Renal pelvis (tissue), 4 donors: ENCODE measurements around the gene ABHD12. TPM values are rescaled to one million over a fixed set of nuclear protein-coding genes. Genes with fewer than 3 reads are reported as not detected.

Experiments
- DNase-seq: peaks from one replicate; pipeline ENCODE4 v3.0.0-alpha.2; 2013
- polyA plus RNA-seq, 3 donors: library from polyadenylated mRNA; unstranded; fragments of 120-200 nt; gene quantifications; one replicate each; pipeline ENCODE4 v1.2.1, GENCODE V29; 2013; ENCODE audit not compliant: insufficient read length in 3 of 3

ABHD12 gene
- polyA plus RNA-seq, 3 donors, result 43.2 to 54.4 (median 45.2) TPM

DNA sequence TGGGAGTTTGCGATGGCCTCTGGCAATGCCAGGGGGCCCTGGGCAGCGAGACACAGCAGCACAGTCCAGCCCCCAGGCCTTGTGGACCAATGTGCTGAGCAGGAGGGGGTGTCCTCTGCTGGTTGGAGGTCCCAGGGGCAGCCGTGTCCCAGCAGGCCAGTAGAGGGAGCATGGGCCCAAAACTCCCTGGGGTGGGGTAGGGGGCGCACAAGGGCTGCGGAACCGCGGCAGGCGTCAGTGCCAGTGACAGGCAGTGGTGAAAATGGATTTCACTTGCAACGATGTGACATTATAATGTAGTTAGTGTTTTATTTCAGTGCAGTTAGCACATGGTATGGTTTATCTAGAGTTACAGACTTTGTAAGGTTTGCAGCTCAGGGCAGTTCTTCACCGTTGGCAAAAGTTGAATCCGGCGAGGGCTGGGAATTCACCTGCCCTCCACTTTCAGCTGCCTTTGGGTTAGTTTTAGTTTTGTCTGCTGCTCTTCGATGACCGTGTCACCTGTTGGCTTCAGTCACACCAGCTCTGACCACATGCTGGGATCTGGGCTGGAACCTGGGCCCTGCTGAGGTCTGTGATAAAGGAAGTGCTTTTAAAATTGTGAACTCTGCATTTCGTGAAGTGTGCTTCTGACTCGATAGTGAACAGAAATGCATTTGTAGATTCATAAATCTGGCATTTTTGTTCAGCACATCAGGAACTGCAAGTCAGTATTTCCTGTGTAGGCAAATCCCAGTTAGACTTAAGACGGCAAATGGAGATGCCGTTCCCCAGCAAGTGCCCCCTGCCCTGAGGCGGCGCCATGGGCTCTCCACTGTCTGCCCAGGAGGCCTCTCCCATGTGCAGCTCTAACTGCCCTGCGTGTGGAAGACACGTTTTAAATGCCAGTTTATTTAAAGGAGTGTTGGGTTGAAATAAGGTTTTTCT lies 95.9 kb downstream of the ABHD12 start:
- DNase-seq, result peak; percentile 41

DNA sequence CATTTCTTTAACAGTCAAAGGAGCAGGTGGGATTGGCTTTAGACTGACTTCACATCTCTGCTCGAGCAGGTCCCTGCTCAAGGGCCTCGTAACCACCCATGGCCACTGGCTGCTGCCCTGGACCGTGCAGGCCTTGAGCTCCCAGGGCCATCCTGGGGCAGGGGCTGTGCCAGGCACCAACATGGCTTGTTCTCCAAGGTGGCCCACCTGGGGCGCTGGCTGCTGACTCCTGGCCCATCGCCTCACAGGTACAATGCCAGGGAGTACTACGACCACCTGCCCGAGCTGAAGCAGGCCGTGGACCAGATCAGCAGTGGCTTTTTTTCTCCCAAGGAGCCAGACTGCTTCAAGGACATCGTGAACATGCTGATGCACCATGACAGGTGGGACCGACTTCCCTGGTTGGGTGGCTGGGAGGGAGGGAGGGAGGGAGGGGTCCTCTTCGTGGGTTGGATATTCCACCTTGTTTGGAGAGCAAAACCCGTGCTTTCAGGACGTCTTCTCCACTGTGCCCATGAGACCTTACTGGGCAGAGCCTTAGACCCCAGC lies 96.7 kb downstream of the ABHD12 start:
- no peak for DNase-seq

DNA sequence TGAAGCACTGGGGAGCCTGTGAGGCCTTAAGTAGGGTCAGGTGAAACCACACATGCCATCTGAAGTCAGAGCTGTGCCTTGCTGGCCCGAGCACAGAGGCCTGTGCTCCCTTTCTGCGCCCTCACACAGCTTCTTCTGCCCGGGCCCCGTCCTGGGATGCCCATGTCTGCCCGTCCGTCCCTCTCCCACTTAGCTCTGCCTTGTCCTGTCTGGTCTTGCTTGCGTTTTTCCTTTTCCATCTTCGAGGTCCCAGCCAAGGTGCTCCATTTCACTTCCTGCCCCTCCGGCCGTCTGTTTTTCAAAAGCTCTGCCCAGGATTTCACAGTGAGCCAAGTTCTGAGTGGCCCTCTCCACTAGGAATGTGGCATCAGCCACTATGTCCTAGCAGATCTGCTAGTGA lies 97.1 kb downstream of the ABHD12 start:
- DNase-seq, result no peak

DNA sequence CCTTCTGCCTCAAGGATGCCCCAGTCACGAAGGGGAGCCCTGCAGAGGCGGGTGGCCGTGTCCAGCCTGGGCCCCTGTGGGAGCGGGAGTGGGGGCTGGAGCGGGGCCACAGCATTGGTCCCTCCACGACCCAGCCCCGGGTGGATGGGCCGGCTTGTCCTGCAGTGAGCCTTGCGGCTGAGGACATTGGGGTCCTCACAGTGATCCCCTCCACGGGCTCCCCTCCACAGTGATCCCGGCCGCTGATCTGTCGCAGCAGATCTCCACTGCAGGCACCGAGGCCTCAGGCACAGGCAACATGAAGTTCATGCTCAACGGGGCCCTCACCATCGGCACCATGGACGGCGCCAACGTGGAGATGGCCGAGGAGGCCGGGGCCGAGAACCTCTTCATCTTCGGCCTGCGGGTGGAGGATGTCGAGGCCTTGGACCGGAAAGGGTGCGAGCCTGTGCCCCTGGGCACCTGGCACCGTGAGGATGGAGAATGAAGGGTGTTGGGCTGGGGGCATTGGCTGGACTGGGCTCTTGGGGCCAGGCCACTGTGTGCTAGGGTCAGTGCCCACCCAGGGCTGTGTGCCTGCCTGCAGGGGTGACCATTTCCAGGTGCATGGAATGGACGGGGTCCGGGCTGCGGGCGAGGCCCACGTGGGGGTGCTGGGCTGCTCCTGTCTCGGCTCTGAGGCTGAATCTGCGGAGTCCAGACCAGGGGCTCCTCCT lies 98.3 kb downstream of the ABHD12 start:
- no peak for DNase-seq

DNA sequence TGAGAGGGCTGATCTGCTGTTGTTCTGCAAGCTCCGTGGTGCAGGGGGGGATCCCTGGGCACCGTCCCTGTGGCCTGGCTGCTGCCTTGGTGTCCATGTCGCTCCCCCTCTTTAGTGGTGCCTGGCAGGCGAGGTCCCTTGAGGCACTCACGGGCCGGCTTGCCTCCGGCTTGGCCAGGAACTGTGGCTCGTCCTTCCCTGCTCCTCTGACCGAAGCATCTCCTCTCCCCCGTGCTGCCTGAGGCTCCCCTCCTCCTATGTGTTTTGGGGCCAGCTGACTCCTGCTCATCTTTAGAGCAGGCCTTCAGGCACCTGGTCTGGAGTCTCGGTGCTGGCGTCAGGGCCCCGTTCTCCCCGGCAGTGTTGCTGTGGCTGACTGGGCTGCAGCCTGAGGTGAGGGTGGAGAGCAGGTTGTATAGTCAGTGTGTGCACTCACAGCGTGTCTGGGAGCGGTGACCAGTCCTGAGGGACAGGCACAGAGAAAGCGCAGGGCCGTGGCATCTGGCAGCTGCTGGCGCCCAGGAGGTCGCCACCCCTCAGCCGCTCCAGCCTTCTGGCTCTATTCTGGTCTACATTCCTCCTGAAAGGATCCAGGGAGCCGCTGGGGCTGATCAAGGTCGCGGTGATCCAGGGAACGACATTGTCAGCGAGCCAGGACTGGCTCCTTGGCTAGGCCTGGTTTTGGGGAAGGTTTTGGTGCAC lies 99.1 kb downstream of the ABHD12 start:
- DNase-seq, result no peak

DNA sequence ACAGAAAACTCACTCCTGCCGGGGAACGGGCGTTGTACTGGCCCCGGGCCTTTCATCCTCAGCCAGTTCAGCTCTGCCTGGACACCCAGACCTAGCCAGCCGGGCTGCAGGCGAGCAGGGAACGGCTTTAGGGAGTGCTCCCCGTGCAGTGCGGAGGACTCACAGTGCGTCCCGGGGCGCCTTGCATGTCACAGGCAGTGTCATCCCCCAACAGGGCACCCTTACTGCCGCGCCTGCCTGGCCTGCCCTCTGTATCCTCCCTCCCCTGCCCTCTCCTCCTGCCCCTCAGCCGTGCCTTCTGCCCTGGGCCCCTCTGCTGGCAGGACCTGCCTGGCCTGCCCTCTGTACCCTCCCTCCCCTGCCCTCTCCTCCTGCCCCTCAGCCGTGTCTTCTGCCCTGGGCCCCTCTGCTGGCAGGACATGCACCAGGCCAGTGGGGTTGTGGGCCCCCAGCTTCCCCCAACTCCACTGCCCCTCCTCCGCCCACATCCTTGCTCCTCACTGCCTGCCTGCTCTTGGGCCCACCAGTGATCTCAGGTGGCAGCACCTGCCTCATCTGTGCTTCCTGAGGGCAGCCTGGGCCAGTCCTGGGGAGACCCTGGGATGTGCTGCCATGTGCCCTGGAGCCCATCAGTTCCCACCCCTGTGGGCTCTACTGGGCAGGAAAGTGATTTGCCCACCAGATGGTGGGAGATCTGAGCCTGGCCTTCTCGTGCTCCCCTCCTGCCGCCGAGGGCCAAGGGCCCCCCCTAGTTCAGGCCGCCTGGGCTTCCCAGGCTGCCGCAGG lies 99.8 kb downstream of the ABHD12 start:
- DNase-seq, result no peak

DNA sequence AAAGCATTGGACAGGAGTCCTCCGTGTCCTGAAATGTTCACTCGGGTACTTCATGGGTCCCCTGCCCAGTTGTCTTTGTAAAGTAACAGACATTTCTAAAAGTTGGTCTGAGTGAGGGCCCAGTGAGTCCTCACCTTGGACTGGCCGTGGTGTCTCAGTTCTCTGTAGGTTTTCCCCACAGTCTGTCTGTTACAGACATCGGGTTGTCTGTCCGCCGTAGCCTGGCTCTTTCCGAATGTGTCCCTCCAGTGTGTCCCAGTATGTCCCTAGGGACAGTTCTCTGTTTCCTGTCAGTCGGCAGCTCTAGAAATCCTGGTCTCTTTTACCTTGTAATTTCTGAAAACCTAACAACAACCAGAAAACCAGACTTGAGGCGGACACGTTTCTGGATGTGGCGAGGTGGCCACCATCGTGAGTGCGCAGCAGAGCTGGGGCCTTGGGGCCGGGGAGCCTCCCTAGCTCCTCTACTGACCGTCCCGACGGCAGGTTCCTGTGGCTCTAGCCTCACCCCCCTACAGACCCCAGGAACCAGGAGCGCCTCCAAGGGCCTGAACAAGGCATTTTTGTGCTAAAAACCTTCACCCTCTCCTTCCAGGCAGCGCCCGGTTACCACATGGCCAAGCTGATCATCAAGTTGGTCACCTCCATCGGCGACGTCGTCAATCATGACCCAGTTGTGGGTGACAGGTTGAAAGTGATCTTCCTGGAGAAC lies 100.6 kb downstream of the ABHD12 start:
- no peak for DNase-seq

DNA sequence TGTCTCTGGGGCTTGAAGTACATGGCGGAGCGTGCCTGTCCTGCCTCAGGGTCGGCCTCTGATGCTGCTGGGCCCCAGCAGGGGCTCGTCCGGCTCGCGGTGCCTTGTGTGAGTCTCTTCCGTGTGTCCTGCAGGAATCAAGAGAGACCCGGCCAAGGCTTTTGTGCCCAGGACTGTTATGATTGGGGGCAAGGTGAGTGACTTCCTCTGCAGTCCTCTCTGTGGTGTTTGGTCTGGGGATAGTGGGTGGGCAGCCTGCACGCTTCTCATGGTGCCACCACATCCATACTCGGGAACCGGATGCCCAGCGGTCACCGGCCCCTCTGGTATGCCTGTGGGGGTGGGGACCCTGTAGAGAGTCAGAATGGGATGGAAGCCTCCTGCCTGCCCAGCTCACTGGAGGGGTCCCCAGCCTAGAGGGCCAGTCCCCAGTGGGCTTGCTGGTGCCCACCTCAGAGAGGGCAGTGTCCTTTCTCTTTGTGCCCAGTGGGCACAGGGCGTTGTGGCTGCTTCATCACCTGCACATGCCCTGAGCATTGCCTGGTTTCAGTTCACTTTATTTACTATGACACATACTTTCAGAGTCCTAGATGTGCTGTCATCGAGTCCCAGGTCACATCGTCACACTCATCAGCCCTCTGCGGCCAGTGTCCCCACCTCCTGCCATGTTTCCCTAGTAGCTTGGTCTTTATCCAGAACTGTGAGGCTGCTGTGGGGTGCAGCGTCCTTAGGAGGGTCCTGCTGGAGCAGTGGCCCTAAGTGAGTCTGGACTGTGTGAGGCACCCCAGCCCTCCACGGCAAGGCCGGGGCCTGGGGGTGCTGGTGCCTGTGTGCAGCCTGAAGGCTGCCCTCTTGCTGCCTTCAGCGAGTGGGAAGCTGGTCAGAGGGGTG lies 102.1 kb downstream of the ABHD12 start:
- DNase-seq, result no peak

DNA sequence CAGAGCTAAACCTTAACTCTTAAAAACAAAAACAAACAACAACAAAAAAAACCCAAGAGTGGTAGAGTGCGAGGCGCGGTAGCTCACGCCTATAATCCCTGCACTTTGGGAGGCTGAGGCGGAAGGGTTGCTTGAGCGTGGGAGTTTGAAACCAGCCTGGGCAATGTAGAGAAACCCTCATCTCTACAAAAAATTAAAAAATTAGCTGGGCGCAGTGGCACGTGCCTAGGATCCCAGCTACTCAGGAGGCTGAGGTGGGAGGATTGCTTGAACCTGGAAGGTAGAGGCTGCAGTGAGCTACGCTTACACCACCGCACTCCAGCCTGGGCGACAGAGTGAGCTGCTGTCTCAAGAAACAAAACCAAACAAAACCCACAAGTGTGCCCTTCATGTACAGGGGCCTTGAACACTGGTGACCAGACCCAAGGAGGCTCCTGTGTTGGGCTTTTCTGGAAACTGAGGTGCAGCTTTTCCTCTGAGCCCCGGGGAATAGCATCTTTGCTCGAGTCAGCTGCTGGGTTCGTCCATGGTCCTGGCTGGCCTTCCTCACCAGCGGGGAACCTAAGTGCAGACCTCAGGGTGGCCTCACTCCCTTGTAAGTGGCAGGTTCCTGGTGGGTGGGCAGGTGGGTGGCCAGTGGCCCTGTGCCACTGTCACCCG lies 102.9 kb downstream of the ABHD12 start:
- no peak for DNase-seq

DNA sequence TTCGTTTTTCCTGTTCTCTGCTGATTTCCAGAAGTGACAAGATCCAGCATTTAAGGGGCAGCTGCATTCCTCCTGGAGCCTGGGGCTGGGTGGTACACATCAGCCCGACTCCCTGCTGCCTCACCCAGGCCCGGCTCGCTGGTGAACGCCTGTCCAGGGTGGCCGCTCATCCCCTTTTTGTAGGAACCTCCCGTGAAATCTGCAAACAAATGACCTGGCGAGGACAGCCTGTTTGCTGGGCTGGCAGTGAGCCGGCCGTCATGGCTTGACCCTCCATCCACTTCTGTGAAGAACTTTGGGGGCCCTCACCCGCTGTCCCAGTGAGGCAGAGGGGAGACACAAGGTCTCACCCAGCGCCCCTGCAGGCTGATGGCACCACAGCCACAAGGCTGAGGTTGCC lies 103.7 kb downstream of the ABHD12 start:
- no peak for DNase-seq

DNA sequence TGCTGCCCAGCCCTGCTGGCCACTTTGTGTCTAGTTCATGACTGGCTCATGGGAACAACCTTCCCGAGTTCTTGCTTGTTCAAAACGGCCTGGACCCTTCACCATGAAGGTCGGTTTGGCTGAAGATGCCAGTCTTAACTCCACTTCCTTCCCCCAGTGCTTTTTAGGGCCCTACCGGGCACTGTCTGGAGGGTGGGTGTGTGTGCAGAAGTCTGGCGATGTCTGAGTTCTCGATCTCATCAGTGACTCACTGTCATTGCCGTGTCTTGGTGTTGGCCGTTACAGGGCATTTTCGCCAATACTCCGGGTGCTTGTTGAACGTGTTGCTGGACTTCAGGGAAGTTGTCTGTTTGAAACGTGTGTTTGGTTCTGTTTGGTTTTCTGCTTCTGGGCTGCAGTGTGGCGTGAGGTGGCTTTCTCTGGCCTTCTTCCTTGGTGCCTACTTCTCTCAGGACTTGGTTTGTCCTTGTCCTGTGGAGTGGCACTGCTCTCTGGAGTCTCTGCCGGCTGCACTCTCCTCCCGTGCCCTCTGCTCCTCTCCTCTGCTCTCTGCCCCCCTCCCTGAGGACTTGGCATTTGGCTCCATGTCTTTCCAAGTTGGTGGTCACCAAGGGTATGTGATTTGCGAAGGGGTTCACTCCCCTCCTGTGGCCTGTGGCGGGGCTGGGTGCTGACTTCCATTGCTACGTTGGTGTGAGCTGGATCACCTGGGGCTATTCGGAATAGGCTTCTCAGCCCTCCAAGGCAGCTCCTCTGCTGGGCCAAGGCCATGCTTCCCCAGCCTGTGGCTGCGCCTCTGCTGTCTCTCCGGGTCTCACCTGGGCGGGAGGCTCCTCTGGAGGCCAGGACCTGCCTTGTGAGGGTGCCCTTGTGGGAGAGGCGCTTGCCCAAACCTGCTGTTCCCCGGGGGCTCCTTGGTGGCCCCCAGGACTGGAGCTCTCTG lies 104.5 kb downstream of the ABHD12 start:
- no peak for DNase-seq

DNA sequence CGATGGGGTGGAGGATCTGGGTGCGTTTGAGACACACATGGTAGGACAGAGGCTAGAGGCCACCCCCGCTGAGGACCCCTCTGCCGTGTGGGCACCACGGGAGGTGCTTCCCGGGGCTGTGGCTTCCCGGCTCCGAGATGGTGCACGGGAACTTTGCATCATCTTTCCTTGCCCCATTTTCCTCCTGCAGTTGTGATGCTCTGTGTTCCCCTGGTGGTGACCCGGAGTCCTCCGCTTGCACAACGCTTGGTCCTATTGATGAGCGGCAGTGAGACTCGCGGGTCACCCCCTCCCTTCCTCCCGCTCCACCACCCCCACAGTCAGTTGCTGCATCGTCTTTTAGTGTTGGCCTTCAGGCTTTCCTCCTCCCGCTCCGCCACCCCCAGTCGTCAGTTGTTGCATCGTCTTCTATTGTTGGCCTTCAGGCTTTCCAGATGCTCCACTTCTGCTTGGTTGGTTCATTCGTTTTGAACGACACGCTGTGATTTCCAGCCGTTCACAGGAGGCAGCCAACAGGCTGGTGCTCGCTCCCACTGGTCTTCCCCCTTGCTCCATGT lies 105.5 kb downstream of the ABHD12 start:
- no peak for DNase-seq

DNA sequence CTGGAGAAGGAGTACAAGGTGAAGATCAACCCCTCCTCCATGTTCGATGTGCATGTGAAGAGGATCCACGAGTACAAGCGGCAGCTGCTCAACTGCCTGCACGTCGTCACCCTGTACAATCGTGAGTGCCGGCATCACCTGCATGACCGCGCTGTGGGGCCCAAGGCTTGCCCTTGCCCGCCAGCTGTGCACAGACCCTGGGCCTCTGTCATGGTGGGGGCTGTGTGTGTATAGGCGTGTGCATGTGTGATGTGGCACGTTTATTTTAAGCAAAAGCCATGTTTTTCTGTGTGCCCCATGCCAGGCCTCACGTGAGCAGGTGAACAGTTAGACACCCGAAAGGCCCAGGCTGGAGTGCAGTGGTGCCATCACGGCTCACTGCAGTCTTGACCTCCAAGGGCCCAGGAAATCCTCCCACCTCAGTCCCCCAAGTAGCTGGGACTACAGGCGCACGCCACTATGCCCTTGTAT lies 106.5 kb downstream of the ABHD12 start:
- no peak for DNase-seq

DNA sequence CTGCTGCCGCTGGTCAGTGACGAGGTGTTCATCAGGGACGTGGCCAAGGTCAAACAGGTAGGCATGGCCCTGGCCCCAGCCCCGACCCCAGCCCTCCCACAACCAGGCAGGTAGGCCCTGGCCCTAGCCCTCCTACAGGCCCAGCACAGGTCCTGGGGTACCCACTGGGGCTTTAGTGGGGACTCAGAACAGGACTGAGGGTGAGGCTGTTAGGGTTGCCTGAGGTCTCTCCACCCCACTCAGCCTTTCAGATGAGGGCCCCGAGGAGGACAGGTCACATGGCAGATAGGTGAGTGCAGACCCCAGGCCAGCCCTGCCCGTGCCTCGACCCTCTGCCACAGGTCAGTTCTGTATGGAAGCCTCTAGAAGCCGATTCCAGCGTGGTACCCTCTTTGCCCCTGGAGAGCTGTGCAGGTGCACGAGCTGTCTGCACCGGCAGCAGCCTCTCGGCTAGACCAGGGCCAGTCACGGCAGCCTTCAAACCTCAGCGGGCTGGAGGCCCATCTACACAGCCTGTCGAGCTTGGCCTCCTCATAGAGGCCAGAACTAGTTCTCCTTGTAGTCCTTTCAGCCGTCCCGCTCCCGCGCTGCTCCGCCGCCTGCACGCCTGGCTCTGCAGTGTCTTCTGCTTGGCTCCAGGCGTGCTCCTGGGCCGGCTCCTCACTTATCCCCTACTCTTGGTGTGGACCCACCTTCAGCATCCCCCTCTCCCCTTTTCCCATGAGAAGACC lies 107.2 kb downstream of the ABHD12 start:
- DNase-seq, result no peak

DNA sequence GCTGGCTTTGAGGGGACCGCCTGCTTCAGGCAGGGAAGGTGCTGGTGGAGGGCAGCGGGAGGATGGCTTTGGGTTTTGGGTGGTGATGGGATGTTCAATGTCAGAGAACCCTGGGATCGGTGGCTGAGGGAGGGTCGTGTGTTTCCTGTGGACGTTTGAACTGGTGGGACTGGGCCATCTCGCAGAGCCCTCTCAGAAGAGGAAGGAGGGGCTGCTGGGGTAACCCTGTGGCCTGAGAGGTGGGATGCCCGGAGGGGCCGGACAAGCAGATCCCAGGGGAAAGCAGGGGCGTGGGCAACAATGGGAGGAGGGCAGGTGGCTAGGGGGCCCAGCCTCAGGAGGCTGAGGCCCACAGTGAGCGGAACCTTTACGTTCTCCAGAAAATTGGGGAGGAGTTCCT lies 107.8 kb downstream of the ABHD12 start:
- no peak for DNase-seq

DNA sequence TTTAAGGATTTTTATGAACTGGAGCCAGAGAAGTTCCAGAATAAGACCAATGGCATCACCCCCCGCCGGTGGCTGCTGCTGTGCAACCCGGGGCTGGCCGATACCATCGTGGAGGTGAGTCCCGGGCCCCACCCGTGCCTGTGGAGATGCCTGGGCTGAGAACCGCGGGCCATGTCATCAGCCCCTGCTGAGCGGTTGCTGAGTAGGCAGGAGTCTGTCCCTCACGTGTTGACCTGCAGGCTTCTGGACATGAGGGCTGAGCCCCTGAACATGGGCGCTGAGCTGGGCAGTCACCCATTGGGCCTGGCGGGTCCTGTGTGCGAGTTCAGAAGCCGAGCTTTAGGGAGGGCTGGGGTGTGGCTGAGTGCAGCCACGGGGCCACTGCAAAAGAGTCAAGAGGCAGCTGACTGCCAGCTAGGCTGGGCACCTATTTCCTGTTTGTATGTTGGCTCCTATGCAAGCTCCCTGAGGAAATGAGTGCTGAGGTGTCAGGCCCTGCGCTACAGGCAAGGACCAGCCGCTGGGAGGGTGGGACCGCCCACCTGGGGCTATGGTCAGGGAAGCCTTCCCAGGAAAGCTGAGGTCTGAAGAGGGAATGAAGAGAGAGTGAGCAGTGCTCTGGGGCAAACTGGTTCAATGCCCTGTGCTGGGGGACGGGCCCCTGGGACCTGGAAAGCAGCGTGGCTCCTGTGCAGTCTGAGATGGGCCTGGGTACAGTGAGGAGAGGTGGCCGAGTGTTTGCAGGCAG lies 108.4 kb downstream of the ABHD12 start:
- no peak for DNase-seq
